ENCODE data around the gene NCAN. TPM values are rescaled to one million over a fixed set of nuclear protein-coding genes. Genes with fewer than 3 reads are reported as not detected.

The NCAN gene
- total and polyA plus RNA-seq, 2 of the 13 experiments (the other 11 are each of a cell fraction or from before 2014, with no cell fraction given) = not detected

DNA sequence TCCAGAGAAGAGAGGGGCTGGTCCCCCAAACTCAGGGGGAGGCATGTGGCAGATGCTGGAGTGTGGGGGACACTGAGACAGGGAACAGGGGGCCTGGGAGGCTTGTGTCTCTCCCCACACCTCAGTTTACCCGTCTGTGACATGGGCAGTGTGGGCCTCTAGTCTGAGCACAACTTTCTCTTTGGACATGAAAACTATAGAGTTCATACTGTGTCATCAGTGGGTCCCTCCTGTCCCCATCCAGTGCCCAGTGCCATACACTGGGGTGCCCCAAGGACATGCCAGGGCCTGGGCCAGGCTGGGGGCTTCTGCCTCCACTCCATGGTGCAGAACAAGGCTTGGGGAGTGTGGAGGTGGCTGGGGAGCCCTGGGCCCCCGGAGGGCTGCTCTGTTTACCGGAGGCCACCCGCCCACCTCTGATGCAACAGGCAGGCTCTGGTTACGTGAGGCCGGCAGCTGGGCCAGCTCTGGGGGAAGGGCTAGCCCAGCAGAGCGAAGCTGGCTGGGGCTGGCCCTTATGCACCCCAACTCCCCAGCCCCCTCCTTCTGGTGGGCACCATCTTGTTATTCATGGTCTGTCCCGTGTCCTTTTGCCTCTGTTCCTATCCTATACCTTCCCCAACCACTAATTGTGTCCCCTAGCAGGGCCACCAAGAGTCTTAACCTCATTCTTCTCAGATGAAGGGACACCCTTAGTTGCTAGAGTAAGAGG is 39.8 kb upstream of the NCAN start:
- FAIRE-seq (peak; percentile 39), DNase-seq (ENCODE audit: low spot score) (peak; percentile 62), ATAC-seq (peak; percentile 63)
- in situ Hi-C loops (cut with HindIII; ENCODE audit: extremely low pct_ligation_motif_present, low pct_unique_long_range_greater_than_20kb) (no loop called here), intact Hi-C loops (cut with micrococcal nuclease; ENCODE audit: unreplicated experiment) (loop anchor here (5.0 kb wide), 1 partner anchor 35 kb away; the partner anchor contains the start of gene TMEM161A)
- Histone ChIP-seq H4K20me1 (ENCODE audit: insufficient read depth, low read length) (no peaks in the 10 kb centered on the region), H3K27me3 (ENCODE audit: control insufficient read depth in 1 of 2, insufficient read depth in 2 of 2, low read length in 2 of 2) (no peaks in the 10 kb centered on the region), H2AFZ (ENCODE audit: low read length) (no peak overlapping the region), H3K9me3 (ENCODE audit: low read length) (no peaks in the 10 kb centered on the region), H3K9ac (ENCODE audit: insufficient read depth, low read depth, low read length) (peak overlapping the region; percentile 45; the same call in 1 of the 2 replicates), H3K4me2 (ENCODE audit: low read depth, low read length) (peak overlapping the region; percentile 65), H3K4me1 (ENCODE audit: insufficient read depth, low read length) (peaks cover 63% of the 10 kb centered on the region), H3K36me3 (replicated peaks in 1 of 2; ENCODE audit: control insufficient read depth in 1 of 2, insufficient read depth in 2 of 2, low read length in 2 of 2) (no peaks in the 10 kb centered on the region; a peak in 1 of 5 replicates), H3K27ac (ENCODE audit: extremely low read length, insufficient read depth, low read length) (peak overlapping the region; percentile 30), H3K79me2 (ENCODE audit: insufficient read depth, low read length) (no peaks in the 10 kb centered on the region), H3K4me3 (replicated peaks in 1 of 3; ENCODE audit: insufficient read depth in 1 of 3, low read depth in 2 of 3, low read length in 3 of 3) (peak overlapping the region in 1 of 3 experiments; percentile 43; a peak in 2 of 6 replicates)
- no TSS peak for BruUV-seq (replicated peaks)
- CTCF ChIA-PET (ENCODE audit: low intra/inter-chr PET ratio, low total read pairs) = interaction anchor here (1.7 kb wide), 1 partner anchor 27 kb away, joined by 6 read pairs; no protein-coding TSS in a partner anchor
- 3% methylated on average over 3 of the region's 8 CpGs for WGBS (ENCODE audit: low lambda C conversion rate)
- POLR2A ChIA-PET = interaction anchor here (2.7 kb wide), 1 partner anchor 30 kb away, joined by 9 read pairs; the partner anchor contains the start of gene NR2C2AP
- peak; percentile 27; the same call in 1 of the 2 replicates for TF ChIP-seq HNF4A (CRISPR knock-in tag; IDR thresholded peaks at IDR 0.05)
- no peak for TF ChIP-seq CSRNP2 (CRISPR knock-in tag; conservative IDR thresholded peaks at IDR 0.05; ENCODE audit: low read depth)
- TF ChIP-seq IRF9 (CRISPR knock-in tag; IDR thresholded peaks at IDR 0.05; ENCODE audit: borderline replicate concordance) = peak; percentile 57; the same call in 1 of the 2 replicates
- TF ChIP-seq, protein P1, sequence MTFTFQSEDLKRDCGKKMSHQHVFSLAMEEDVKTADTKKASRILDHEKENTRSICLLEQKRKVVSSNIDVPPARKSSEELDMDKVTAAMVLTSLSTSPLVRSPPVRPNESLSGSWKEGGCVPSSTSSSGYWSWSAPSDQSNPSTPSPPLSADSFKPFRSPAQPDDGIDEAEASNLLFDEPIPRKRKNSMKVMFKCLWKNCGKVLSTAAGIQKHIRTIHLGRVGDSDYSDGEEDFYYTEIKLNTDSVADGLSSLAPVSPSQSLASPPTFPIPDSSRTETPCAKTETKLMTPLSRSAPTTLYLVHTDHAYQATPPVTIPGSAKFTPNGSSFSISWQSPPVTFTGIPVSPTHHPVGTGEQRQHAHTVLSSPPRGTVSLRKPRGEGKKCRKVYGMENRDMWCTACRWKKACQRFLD (CRISPR knock-in tag; IDR thresholded peaks at IDR 0.05; ENCODE audit: borderline replicate concordance) = no peak
- no peak for TF ChIP-seq MBNL3 (CRISPR knock-in tag; conservative IDR thresholded peaks at IDR 0.05)
- TF ChIP-seq NFKBIZ (CRISPR knock-in tag; IDR thresholded peaks at IDR 0.05) = peak; percentile 83; the same call in 1 of the 2 replicates
- TF ChIP-seq HES4 (CRISPR knock-in tag; IDR thresholded peaks at IDR 0.05; ENCODE audit: borderline replicate concordance) = no peak
- no peak for TF ChIP-seq RELA (CRISPR knock-in tag; IDR thresholded peaks at IDR 0.05)
- TF ChIP-seq, protein P2, sequence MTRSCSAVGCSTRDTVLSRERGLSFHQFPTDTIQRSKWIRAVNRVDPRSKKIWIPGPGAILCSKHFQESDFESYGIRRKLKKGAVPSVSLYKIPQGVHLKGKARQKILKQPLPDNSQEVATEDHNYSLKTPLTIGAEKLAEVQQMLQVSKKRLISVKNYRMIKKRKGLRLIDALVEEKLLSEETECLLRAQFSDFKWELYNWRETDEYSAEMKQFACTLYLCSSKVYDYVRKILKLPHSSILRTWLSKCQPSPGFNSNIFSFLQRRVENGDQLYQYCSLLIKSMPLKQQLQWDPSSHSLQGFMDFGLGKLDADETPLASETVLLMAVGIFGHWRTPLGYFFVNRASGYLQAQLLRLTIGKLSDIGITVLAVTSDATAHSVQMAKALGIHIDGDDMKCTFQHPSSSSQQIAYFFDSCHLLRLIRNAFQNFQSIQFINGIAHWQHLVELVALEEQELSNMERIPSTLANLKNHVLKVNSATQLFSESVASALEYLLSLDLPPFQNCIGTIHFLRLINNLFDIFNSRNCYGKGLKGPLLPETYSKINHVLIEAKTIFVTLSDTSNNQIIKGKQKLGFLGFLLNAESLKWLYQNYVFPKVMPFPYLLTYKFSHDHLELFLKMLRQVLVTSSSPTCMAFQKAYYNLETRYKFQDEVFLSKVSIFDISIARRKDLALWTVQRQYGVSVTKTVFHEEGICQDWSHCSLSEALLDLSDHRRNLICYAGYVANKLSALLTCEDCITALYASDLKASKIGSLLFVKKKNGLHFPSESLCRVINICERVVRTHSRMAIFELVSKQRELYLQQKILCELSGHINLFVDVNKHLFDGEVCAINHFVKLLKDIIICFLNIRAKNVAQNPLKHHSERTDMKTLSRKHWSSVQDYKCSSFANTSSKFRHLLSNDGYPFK (CRISPR knock-in tag; IDR thresholded peaks at IDR 0.05; ENCODE audit: borderline replicate concordance) = no peak
- TF ChIP-seq BRD4 (CRISPR knock-in tag; IDR thresholded peaks at IDR 0.05) = peak; percentile 39; the same call in 1 of the 2 replicates
- TF ChIP-seq TARDBP (CRISPR knock-in tag; IDR thresholded peaks at IDR 0.05) = peak; percentile 79
- no peak for TF ChIP-seq CERS6 (CRISPR knock-in tag; IDR thresholded peaks at IDR 0.05)
- TF ChIP-seq ZNF547 (CRISPR knock-in tag; IDR thresholded peaks at IDR 0.05) = no peak
- no peak for TF ChIP-seq MEF2D (CRISPR knock-in tag; IDR thresholded peaks at IDR 0.05)
- no peak for TF ChIP-seq ZNF30 (CRISPR knock-in tag; IDR thresholded peaks at IDR 0.05)
- no peak for TF ChIP-seq TOE1 (CRISPR knock-in tag; IDR thresholded peaks at IDR 0.05)

All from HepG2 (cell line).